ENCODE results near the gene GPR4.

Gene GPR4

DNA sequence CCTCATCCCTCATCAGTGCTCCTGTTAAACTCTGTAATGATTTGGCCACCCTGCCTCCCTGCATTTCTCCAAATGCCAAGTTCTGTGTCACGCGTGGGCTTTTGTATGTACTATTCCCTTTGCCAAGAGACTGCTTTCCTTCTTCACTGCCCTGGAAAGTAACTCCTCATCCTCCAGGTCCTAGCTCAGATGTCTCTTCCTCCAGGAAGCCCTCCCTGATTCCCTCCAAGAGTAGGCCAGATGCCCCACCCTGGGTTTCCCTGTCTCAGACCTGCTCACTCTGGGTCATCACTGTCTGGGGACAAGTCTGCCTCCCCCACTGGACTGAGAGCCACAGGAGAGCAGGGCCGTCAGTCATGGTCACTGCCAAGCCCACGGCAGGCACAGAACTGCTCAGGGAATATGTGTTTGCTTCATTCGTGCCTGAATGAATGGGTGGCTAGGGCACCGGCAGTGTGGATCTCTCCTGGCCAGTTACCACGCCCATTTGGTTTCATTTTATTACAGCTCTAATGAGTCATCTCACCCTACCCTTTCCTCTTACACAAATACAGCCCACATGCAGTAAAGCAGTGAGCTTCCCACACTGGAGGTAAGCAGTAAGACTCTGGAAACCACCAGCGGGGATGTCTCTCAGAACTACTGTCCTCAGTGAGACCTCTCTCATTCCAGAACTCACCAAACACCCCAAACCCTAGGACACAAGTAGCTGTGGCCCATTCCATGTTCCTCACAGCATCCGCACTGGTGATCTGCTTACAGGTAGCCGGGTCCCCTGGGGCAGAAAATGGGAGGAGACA is 12.1 kb upstream of the GPR4 start:
- H3K9me3 Mint-ChIP-seq, result peaks cover 1% of the 10 kb centered on the region
- no peaks in the 10 kb centered on the region for H3K27me3 Mint-ChIP-seq
- H3K4me3 Mint-ChIP-seq, result no peak overlapping the region
- peak overlapping the region; percentile 76 for H3K27ac Mint-ChIP-seq
- CTCF ChIA-PET, result interaction anchor here (0.5 to 2.5 kb wide), 6 partner anchors 28 to 662 kb away, joined by 3 to 18 read pairs (median 3); partner anchors contain the start of gene QPCTL
- H3K36me3 Mint-ChIP-seq, result peaks cover 57% of the 10 kb centered on the region
- peak; percentile 33 for DNase-seq
- peaks cover 19% of the 10 kb centered on the region for H3K4me1 Mint-ChIP-seq

GRCh38 chr19:45608948-45609347 is 6.9 kb upstream of the GPR4 start:
- CTCF ChIA-PET, result interaction anchor here (6.2 kb wide), 1 partner anchor 33 kb away, joined by 52 read pairs; no protein-coding TSS in a partner anchor
- no peak overlapping the region for H3K27ac Mint-ChIP-seq

DNA sequence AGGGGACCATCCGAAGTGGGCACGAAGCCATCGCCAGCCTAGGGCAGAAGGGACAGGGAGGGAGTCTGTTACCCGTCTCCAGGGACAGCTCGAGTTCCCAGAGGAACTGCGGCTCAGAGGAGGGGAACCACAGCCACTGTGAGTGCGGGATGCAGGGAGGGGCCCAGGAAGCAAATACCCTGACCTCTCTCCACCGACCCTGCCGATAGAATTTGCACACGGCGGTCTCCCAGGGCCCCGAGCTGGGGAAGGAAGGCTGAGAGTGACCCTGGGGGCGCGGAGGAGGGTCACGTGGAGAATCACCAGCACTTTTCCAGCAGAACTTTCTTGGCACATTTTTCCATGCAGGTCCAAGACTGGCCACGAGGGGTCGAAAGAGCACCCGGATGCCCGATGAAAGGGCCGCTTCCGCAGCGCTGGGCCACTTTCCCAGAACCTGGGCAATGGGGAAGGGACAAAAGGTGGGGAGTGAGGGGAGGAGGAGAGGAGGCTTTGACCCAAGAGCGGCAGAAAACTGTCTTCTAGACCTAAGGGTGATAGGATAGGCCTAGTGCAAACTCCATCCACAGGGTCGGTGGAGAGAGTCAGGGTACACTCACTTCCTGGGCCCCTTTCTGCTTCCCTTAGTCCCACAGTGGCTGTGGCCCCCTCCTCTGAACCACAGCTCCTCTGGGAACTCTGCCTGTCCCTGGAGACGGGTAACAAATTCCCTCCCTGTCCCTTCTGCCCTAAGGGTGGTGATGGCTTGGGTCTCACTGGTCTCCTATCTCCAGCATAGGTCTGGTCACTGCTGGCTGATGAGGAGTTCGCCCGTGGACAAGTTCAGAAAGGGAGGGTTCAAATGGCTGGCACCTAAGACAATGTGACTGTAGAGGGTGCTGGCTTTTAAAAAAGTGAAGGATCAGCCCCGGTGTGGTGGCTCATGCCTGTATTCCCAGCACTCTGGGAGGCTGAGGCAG is 5.3 kb upstream of the GPR4 start:
- Mint-ChIP-seq H3K36me3 (peaks cover 28% of the 10 kb centered on the region), H3K4me3 (no peak overlapping the region), H3K27ac (peak overlapping the region; percentile 75), H3K27me3 (peaks cover 21% of the 10 kb centered on the region), H3K9me3 (peaks cover 5% of the 10 kb centered on the region), H3K4me1 (peaks cover 10% of the 10 kb centered on the region)
- CTCF ChIA-PET, result interaction anchor here (0.8 to 6.2 kb wide), 6 partner anchors 18 to 38 kb away, joined by 3 to 52 read pairs (median 4); partner anchors contain the start of gene EML2
- peak; percentile 59 for DNase-seq

More at GRCh38 chr19:45608948-45609347, 6.9 kb upstream of the GPR4 start:
- DNase-seq, result no peak
- Mint-ChIP-seq H3K36me3 (peaks cover 37% of the 10 kb centered on the region), H3K4me3 (no peak overlapping the region), H3K4me1 (peaks cover 13% of the 10 kb centered on the region), H3K27me3 (peaks cover 5% of the 10 kb centered on the region), H3K9me3 (peaks cover 5% of the 10 kb centered on the region)

- peaks cover 83% of the 10 kb centered on the region for H3K27me3 Mint-ChIP-seq
- H3K4me3 Mint-ChIP-seq, result no peak overlapping the region
- DNase-seq, result no peak
- CTCF ChIA-PET, result no interaction called here
- H3K4me1 Mint-ChIP-seq, result peaks cover 27% of the 10 kb centered on the region
- H3K27ac Mint-ChIP-seq, result peak overlapping the region; percentile 72
- H3K9me3 Mint-ChIP-seq, result no peaks in the 10 kb centered on the region
- peaks cover 4% of the 10 kb centered on the region for H3K36me3 Mint-ChIP-seq
Measured at GRCh38 chr19:45601115-45601514, 897 bp downstream of the GPR4 start.

GRCh38 chr19:45600340-45600885 is 1.6 kb downstream of the GPR4 start:
- Mint-ChIP-seq H3K27me3 (peaks cover 90% of the 10 kb centered on the region), H3K9me3 (no peaks in the 10 kb centered on the region), H3K4me1 (peaks cover 27% of the 10 kb centered on the region), H3K36me3 (peaks cover 4% of the 10 kb centered on the region), H3K4me3 (no peak overlapping the region), H3K27ac (no peak overlapping the region)
- no peak for DNase-seq
- CTCF ChIA-PET, result no interaction called here

GRCh38 chr19:45599286-45599685 is 2.7 kb downstream of the GPR4 start:
- H3K36me3 Mint-ChIP-seq, result peaks cover 4% of the 10 kb centered on the region
- no peak overlapping the region for H3K27ac Mint-ChIP-seq
- H3K4me3 Mint-ChIP-seq, result no peak overlapping the region
- H3K4me1 Mint-ChIP-seq, result peaks cover 27% of the 10 kb centered on the region
- CTCF ChIA-PET, result interaction anchor here (2.0 kb wide), 1 partner anchor 43 kb away, joined by 11 read pairs; no protein-coding TSS in a partner anchor
- no peaks in the 10 kb centered on the region for H3K9me3 Mint-ChIP-seq
- H3K27me3 Mint-ChIP-seq, result peaks cover 100% of the 10 kb centered on the region
- DNase-seq, result no peak

- Mint-ChIP-seq H3K27ac (no peak overlapping the region), H3K4me1 (peaks cover 27% of the 10 kb centered on the region), H3K36me3 (peaks cover 4% of the 10 kb centered on the region), H3K9me3 (no peaks in the 10 kb centered on the region), H3K27me3 (peaks cover 94% of the 10 kb centered on the region), H3K4me3 (no peak overlapping the region)
- CTCF ChIA-PET, result interaction anchor here (2.0 kb wide), 1 partner anchor 43 kb away, joined by 11 read pairs; no protein-coding TSS in a partner anchor
- no peak for DNase-seq
Measured at GRCh38 chr19:45598267-45599001, 3.6 kb downstream of the GPR4 start.

DNA sequence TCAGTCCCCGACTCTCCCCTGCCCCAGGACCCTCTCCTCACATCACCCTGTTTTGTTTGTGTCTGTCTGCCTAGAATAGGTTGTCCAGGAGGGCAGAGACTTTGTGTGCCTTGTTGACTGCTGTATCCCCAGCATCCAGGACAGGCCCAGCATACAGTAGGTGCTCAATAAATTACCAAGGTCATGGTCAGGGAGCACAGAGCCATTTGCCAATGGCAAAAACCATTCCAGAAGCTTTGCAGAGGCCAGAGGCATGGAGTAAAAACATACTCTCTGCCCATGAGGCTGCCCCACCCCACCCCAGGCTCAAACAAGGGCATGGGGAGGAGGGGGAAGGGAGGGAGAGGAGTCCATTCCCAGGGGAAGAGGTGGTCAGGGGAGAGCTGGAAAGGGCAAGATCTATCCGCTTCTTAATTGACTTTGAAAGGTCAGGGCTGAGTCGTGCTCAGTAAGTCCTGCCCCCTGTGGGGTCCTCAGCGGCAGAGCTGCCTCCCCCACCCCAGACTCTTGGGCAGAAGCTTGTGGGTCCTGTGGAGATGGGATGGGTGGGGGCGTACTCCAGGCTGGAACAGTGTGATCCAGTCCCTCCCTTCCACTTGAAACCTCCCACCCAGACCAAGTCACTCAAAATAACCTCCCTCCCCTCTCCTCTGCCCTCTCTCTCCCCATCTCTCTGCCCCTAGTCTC is 4.4 kb downstream of the GPR4 start:
- Mint-ChIP-seq H3K9me3 (no peaks in the 10 kb centered on the region), H3K4me3 (no peak overlapping the region), H3K4me1 (peaks cover 27% of the 10 kb centered on the region), H3K27me3 (peaks cover 91% of the 10 kb centered on the region), H3K36me3 (peaks cover 4% of the 10 kb centered on the region), H3K27ac (no peak overlapping the region)
- no peak for DNase-seq
- CTCF ChIA-PET, result interaction anchor here (2.0 kb wide), 1 partner anchor 44 kb away, joined by 11 read pairs; no protein-coding TSS in a partner anchor

GRCh38 chr19:45595814-45596213 is 6.2 kb downstream of the GPR4 start:
- CTCF ChIA-PET, result no interaction called here
- H3K27me3 Mint-ChIP-seq, result peaks cover 82% of the 10 kb centered on the region
- DNase-seq, result no peak

GRCh38 chr19:45593520-45593919 is 8.5 kb downstream of the GPR4 start:
- H3K9me3 Mint-ChIP-seq, result no peaks in the 10 kb centered on the region
- no peak for DNase-seq
- H3K4me1 Mint-ChIP-seq, result peaks cover 25% of the 10 kb centered on the region
- no peak overlapping the region for H3K27ac Mint-ChIP-seq
- peaks cover 82% of the 10 kb centered on the region for H3K27me3 Mint-ChIP-seq
- CTCF ChIA-PET, result interaction anchor here (1.7 kb wide), 1 partner anchor 49 kb away, joined by 12 read pairs; no protein-coding TSS in a partner anchor
- no peak overlapping the region for H3K4me3 Mint-ChIP-seq
- no peaks in the 10 kb centered on the region for H3K36me3 Mint-ChIP-seq

More at GRCh38 chr19:45595814-45596213, 6.2 kb downstream of the GPR4 start:
- Mint-ChIP-seq H3K27ac (no peak overlapping the region), H3K4me1 (peaks cover 34% of the 10 kb centered on the region), H3K4me3 (no peak overlapping the region), H3K9me3 (no peaks in the 10 kb centered on the region), H3K36me3 (no peaks in the 10 kb centered on the region)

DNA sequence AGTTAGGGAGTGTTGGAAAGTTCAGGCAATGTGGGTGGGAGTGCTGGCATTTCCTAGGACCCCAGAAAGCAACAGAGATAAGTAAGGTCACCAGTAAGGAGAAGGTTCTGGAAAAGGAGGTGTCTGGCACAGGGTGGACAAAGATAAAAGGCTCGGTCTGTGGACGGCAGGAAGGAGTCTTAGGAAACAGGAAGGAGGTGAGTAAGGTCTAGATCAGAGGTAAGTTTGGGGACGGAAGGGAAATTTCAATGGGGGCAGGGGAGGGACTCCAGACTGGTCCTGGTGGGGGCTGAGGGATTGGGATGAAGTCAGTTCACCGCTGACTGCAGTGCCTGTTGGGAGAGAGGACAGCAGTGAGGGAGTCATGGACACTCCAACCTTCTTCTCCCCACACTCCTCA is 9.6 kb downstream of the GPR4 start:
- Mint-ChIP-seq H3K4me1 (peaks cover 16% of the 10 kb centered on the region), H3K27ac (no peak overlapping the region), H3K9me3 (no peaks in the 10 kb centered on the region), H3K27me3 (peaks cover 79% of the 10 kb centered on the region), H3K4me3 (no peak overlapping the region), H3K36me3 (no peaks in the 10 kb centered on the region)
- CTCF ChIA-PET, result no interaction called here
- DNase-seq, result no peak

- H3K4me1 Mint-ChIP-seq, result peaks cover 16% of the 10 kb centered on the region
- H3K9me3 Mint-ChIP-seq, result no peaks in the 10 kb centered on the region
- H3K36me3 Mint-ChIP-seq, result no peaks in the 10 kb centered on the region
- CTCF ChIA-PET, result interaction anchor here (1.0 to 1.5 kb wide), 3 partner anchors 12 to 76 kb away, joined by 4 to 9 read pairs (median 4); no protein-coding TSS in a partner anchor
- H3K27ac Mint-ChIP-seq, result no peak overlapping the region
- H3K27me3 Mint-ChIP-seq, result peaks cover 74% of the 10 kb centered on the region
- H3K4me3 Mint-ChIP-seq, result no peak overlapping the region
- no peak for DNase-seq
Measured at GRCh38 chr19:45591638-45592005, 10.4 kb downstream of the GPR4 start.

All from activated naive CD4-positive, alpha-beta T cell treated with anti-CD3 and anti-CD28 coated beads, Interleukin-2, amount 10 ng/mL, durations not matched to agents 7 days and 5 days (primary cell).